GM21576 (cell line): ENCODE data around the gene DNAL4.

Experiments
- ATAC-seq: cut with Tn5 transposase; IDR thresholded peaks from one replicate; pipeline ENCODE4 v1.9.1; 2021; ENCODE audit warnings: mild to moderate bottlenecking, moderate library complexity; ENCODE audit not compliant: unreplicated experiment

Gene DNAL4

GRCh38 chr22:38760477-38761201 is 33.3 kb downstream of the DNAL4 start:
- no peak for ATAC-seq

- ATAC-seq: no peak
Measured at GRCh38 chr22:38759005-38759404, 34.9 kb downstream of the DNAL4 start.

GRCh38 chr22:38758276-38758945 is 35.5 kb downstream of the DNAL4 start:
- ATAC-seq: no peak

GRCh38 chr22:38757464-38757757 is 36.5 kb downstream of the DNAL4 start:
- ATAC-seq: no peak

GRCh38 chr22:38756711-38757463 is 37.1 kb downstream of the DNAL4 start:
- ATAC-seq: no peak

GRCh38 chr22:38755911-38756532 is 37.9 kb downstream of the DNAL4 start, which contains the start of gene SUN2:
TSS of gene SUN2 (minus strand) at chr22:38755998. CDS start at chr22:38752628, 3,370 bp downstream.
- peak; percentile 51 for ATAC-seq

GRCh38 chr22:38755155-38755910 is 38.6 kb downstream of the DNAL4 start:
- peak; percentile 21 for ATAC-seq

- no peak for ATAC-seq
Measured at GRCh38 chr22:38754751-38755154, 39.2 kb downstream of the DNAL4 start.

GRCh38 chr22:38753948-38754750 is 39.8 kb downstream of the DNAL4 start:
- ATAC-seq: no peak

GRCh38 chr22:38751422-38752346 is 42.3 kb downstream of the DNAL4 start:
- ATAC-seq: no peak

GRCh38 chr22:38751066-38751421 is 42.9 kb downstream of the DNAL4 start:
- no peak for ATAC-seq

- no peak for ATAC-seq
Measured at GRCh38 chr22:38750638-38751037, 43.3 kb downstream of the DNAL4 start.

GRCh38 chr22:38750104-38750503 is 43.8 kb downstream of the DNAL4 start:
- ATAC-seq: no peak

GRCh38 chr22:38748487-38749136 is 45.3 kb downstream of the DNAL4 start:
- no peak for ATAC-seq

GRCh38 chr22:38745676-38746460 is 48.1 kb downstream of the DNAL4 start:
- ATAC-seq: no peak

GRCh38 chr22:38744981-38745380 is 49.0 kb downstream of the DNAL4 start:
- no peak for ATAC-seq

GRCh38 chr22:38742176-38742942 is 51.6 kb downstream of the DNAL4 start:
- no peak for ATAC-seq
